Measurements from ENCODE around the gene LRRC51. TPM values are rescaled to one million over a fixed set of nuclear protein-coding genes. Genes with fewer than 3 reads are reported as not detected.

Gene LRRC51
- total RNA-seq, 4 donors from 2014 or later = 3.8 to 10.2 (median 9.6) TPM; not detected in 1

DNA sequence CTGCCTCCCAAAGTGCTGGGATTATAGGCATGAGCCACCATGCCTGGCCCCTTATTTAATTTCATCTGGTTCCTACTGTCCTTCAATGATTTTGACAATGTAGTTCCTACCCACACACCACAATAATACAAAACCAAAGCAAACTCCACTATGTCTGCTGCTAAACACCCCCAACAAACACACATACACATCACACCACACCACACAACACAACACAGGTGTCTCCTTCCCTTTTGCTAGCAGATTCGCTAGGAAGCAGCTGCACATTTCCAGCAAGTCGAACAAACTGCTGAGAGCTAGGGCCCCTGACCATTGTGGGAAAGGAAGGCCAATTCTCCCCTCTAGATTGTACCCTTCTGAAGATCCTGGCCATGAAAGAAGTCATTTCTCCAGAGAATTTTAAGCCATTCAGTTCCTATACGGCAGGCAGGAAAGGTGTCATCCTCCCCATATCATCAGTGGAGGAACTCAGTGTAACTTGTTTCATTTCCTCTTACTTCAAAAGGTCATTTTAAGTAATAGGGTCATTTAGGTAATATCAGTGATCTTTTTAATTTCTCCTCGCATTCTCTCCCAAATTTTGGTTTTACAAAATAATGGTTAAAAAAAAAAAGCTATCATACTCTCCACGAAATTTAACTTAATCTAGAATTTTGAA lies 18.8 kb upstream of the LRRC51 start:
- TF ChIP-seq, protein P1, sequence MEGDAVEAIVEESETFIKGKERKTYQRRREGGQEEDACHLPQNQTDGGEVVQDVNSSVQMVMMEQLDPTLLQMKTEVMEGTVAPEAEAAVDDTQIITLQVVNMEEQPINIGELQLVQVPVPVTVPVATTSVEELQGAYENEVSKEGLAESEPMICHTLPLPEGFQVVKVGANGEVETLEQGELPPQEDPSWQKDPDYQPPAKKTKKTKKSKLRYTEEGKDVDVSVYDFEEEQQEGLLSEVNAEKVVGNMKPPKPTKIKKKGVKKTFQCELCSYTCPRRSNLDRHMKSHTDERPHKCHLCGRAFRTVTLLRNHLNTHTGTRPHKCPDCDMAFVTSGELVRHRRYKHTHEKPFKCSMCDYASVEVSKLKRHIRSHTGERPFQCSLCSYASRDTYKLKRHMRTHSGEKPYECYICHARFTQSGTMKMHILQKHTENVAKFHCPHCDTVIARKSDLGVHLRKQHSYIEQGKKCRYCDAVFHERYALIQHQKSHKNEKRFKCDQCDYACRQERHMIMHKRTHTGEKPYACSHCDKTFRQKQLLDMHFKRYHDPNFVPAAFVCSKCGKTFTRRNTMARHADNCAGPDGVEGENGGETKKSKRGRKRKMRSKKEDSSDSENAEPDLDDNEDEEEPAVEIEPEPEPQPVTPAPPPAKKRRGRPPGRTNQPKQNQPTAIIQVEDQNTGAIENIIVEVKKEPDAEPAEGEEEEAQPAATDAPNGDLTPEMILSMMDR (IDR thresholded peaks at IDR 0.05) = no peak
- TF ChIP-seq POLR2A (IDR thresholded peaks at IDR 0.05) = no peak

DNA sequence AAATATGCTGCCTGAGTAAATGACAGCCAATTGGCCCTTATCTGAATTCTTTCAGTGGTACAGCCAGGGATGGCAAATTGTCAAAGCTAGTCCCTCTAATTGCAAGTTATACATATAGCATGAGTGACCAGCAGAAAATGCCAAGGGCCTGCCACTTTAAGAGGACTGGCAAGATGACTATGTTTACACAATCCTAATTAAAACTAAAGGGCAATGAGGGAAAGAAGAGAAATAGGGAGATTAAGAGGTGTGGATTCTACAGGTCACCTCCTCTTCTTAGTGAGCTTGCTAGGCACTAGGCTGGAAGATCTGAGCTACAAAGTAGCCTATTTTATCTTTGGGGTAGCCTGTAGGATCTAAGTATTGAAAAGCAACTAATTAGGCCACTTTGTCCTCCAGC lies 13.8 kb upstream of the LRRC51 start:
- Histone ChIP-seq H3K36me3 (no peaks in the 10 kb centered on the region), H3K9me3 (no peaks in the 10 kb centered on the region), H3K4me3 (no peak overlapping the region), H3K27ac (peak overlapping the region; percentile 44 to 82), H3K27me3 (no peaks in the 10 kb centered on the region), H3K4me1 (peaks cover 0 to 15% of the 10 kb centered on the region in 2 donors)
- intact Hi-C loops (cut with DNase I; ENCODE audit: low total_unique reads) = no loop called here
- TF ChIP-seq, protein P1 (IDR thresholded peaks at IDR 0.05) = no peak
- no peak for TF ChIP-seq POLR2A (IDR thresholded peaks at IDR 0.05)
- DNase-seq = no peak

More for the DNA sequence above, 18.8 kb upstream of the LRRC51 start:
- H3K4me1 ChIP-seq = no peaks in the 10 kb centered on the region
- H3K27ac ChIP-seq = no peak overlapping the region
- H3K9me3 ChIP-seq = no peaks in the 10 kb centered on the region
- no peak for DNase-seq
- no peaks in the 10 kb centered on the region for H3K27me3 ChIP-seq
- H3K36me3 ChIP-seq = no peaks in the 10 kb centered on the region
- intact Hi-C loops (cut with DNase I; ENCODE audit: low total_unique reads) = no loop called here
- no peak overlapping the region for H3K4me3 ChIP-seq

DNA sequence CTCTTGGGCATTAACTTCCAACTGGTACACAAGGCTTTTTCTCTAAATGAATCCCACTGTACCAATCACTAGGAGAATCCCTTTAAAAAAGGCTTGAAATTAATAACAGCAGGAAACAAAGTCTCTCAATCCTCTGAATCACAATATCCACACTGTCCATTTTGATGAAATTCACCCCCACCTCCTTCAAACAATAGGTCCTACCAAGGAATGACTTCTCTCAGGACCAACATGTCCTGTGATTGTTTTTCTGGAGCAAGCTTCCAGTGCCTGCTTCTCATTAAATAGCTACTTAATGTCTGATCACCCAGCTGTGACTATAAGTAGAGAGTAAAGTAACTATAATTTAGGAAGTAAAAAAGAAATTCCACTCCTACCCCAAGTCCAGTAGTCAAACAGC lies 13.4 kb upstream of the LRRC51 start:
- H3K27ac ChIP-seq = peak overlapping the region; percentile 44 to 82
- no peaks in the 10 kb centered on the region for H3K9me3 ChIP-seq
- H3K36me3 ChIP-seq = no peaks in the 10 kb centered on the region
- DNase-seq = no peak
- no peak overlapping the region for H3K4me3 ChIP-seq
- intact Hi-C loops (cut with DNase I; ENCODE audit: low total_unique reads) = no loop called here
- no peak for TF ChIP-seq POLR2A (IDR thresholded peaks at IDR 0.05)
- TF ChIP-seq, protein P1 (IDR thresholded peaks at IDR 0.05) = no peak
- no peaks in the 10 kb centered on the region for H3K27me3 ChIP-seq
- peaks cover 0 to 15% of the 10 kb centered on the region in 2 donors for H3K4me1 ChIP-seq

DNA sequence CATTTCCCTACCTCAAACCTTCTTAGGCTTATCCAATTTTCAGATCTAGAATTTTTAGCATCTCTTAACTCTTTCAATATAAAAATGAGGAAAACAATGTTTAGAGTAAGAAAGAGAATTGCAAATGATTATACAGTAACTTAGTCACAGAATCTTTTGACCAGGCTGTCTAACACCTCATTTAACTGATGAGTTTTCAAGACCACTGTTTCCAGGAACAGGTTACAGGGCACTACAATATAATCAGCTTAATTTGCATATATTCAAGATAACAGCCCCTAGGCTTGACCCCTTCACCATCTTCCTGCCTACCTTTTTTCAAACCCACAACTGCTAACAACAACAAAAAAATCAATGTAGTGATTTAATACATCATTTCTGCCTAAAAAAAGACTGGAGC lies 13.0 kb upstream of the LRRC51 start:
- no peaks in the 10 kb centered on the region for H3K27me3 ChIP-seq
- H3K36me3 ChIP-seq = no peaks in the 10 kb centered on the region
- DNase-seq = no peak
- peak overlapping the region; percentile 80 to 82 for H3K27ac ChIP-seq
- intact Hi-C loops (cut with DNase I; ENCODE audit: low total_unique reads) = no loop called here
- H3K4me3 ChIP-seq = no peak overlapping the region
- peaks cover 0 to 15% of the 10 kb centered on the region in 2 donors for H3K4me1 ChIP-seq
- TF ChIP-seq, protein P1 (IDR thresholded peaks at IDR 0.05) = no peak
- no peak for TF ChIP-seq POLR2A (IDR thresholded peaks at IDR 0.05)
- no peaks in the 10 kb centered on the region for H3K9me3 ChIP-seq

DNA sequence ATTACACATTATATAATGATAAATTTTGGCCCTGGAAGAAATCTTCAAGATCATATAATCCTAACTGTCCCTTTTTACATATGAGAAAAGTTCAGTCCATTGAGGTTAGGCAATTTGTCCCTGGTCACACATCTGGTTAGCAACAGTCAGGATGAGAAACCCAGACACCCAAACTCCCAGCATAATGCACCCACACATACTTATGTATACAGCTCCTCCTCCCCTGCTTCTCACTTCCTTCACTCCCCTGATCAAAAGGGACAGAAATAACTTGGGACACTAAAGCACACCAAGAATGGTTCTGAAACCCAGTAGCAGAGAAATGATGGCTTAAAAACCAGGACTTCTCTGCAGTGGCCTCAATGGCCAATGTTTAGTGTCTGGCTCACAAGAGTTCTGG lies 11.4 kb upstream of the LRRC51 start:
- peaks cover 0 to 15% of the 10 kb centered on the region in 2 donors for H3K4me1 ChIP-seq
- no peak for DNase-seq
- H3K27me3 ChIP-seq = no peaks in the 10 kb centered on the region
- no peak overlapping the region for H3K4me3 ChIP-seq
- no peaks in the 10 kb centered on the region for H3K9me3 ChIP-seq
- H3K27ac ChIP-seq = peak overlapping the region; percentile 80 to 82
- intact Hi-C loops (cut with DNase I; ENCODE audit: low total_unique reads) = no loop called here
- H3K36me3 ChIP-seq = no peaks in the 10 kb centered on the region
- TF ChIP-seq, protein P1 (IDR thresholded peaks at IDR 0.05) = no peak
- no peak for TF ChIP-seq POLR2A (IDR thresholded peaks at IDR 0.05)

All from uterus (tissue), 4 donors.